ENCODE data around the gene ARMC5.
"Not testable (repeated sequence)": the region's sequence is repeated elsewhere in the genome, so short reads cannot be mapped to it uniquely, and the experiment has no call there.

Gene ARMC5

GRCh38 chr16:31493506-31494125 lies 34.3 kb downstream of the ARMC5 start:
- in situ Hi-C loops (cut with HindIII; ENCODE audit: low sequenced_read_pairs) = no loop called here

- in situ Hi-C loops (cut with HindIII; ENCODE audit: low sequenced_read_pairs) = no loop called here
These were observed 37.4 kb downstream of the ARMC5 start for GRCh38 chr16:31496670-31497069.

- in situ Hi-C loops (cut with HindIII; ENCODE audit: low sequenced_read_pairs) = no loop called here
These were observed 39.2 kb downstream of the ARMC5 start for GRCh38 chr16:31498493-31498892.

GRCh38 chr16:31499928-31500327 lies 40.6 kb downstream of the ARMC5 start:
- in situ Hi-C loops (cut with HindIII; ENCODE audit: low sequenced_read_pairs) = no loop called here

- in situ Hi-C loops (cut with HindIII; ENCODE audit: low sequenced_read_pairs) = no loop called here
These were observed 42.1 kb downstream of the ARMC5 start for GRCh38 chr16:31501226-31501965.

GRCh38 chr16:31501966-31502348 lies 42.7 kb downstream of the ARMC5 start:
- in situ Hi-C loops (cut with HindIII; ENCODE audit: low sequenced_read_pairs) = no loop called here

GRCh38 chr16:31502981-31503380 lies 43.7 kb downstream of the ARMC5 start:
- in situ Hi-C loops (cut with HindIII; ENCODE audit: low sequenced_read_pairs) = no loop called here

- in situ Hi-C loops (cut with HindIII; ENCODE audit: low sequenced_read_pairs) = not testable (repeated sequence)
These were observed 44.3 kb downstream of the ARMC5 start for GRCh38 chr16:31503555-31503954.

- in situ Hi-C loops (cut with HindIII; ENCODE audit: low sequenced_read_pairs) = no loop called here
These were observed 44.9 kb downstream of the ARMC5 start for GRCh38 chr16:31504159-31504558.

- in situ Hi-C loops (cut with HindIII; ENCODE audit: low sequenced_read_pairs) = no loop called here
These were observed 46.2 kb downstream of the ARMC5 start for GRCh38 chr16:31505483-31505882.

GRCh38 chr16:31507617-31507928 lies 48.3 kb downstream of the ARMC5 start:
- in situ Hi-C loops (cut with HindIII; ENCODE audit: low sequenced_read_pairs) = no loop called here

GRCh38 chr16:31507929-31508705 lies 48.8 kb downstream of the ARMC5 start, which contains the start of gene RUSF1:
TSS of gene RUSF1 (minus strand) at chr16:31508391. CDS start at chr16:31508373, 18 bp downstream.
- in situ Hi-C loops (cut with HindIII; ENCODE audit: low sequenced_read_pairs) = no loop called here

GRCh38 chr16:31508706-31509195 lies 49.5 kb downstream of the ARMC5 start:
- in situ Hi-C loops (cut with HindIII; ENCODE audit: low sequenced_read_pairs) = no loop called here

- in situ Hi-C loops (cut with HindIII; ENCODE audit: low sequenced_read_pairs) = no loop called here
These were observed 53.8 kb downstream of the ARMC5 start for GRCh38 chr16:31513126-31513525.

- in situ Hi-C loops (cut with HindIII; ENCODE audit: low sequenced_read_pairs) = no loop called here
These were observed 54.6 kb downstream of the ARMC5 start for GRCh38 chr16:31513884-31514283.

All from DLD1 (cell line).